ENCODE data around the gene KLHL5.
A peak's percentile ranks its signal among the peaks of the same experiment; 100 is the strongest.

The KLHL5 gene

DNA sequence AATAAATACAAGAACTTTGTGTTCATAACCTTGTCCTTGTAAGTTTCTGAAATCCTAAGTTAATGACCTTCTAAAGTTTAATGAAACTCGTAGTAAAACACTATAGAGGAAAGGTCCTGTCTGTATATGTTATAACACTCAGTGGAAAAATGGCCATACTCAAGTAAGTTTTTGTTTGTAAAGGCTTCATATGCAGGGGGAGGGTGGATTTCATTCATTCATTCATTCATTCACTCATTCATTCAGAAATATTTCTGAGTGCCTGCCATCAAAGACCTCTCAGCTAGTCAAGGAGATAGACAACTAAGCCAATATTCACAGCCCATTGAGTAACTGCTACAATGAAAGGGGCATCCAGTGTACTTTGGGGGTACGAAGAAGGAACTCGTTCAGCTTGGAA is 22.9 kb upstream of the KLHL5 start:
- DNase-seq, result no peak
- Histone ChIP-seq H3K4me3 (ENCODE audit: low read depth, low read length) (no peak overlapping the region), H3K23ac (ENCODE audit: low read length) (no peak overlapping the region), H4K91ac (ENCODE audit: low read depth, low read length) (no peak overlapping the region), H3K4me1 (ENCODE audit: control insufficient read depth in 1 of 2, insufficient read depth in 2 of 2, low read length in 2 of 2) (peaks cover 7 to 16% of the 10 kb centered on the region in 2 experiments), H3K4ac (ENCODE audit: low read depth, low read length) (no peak overlapping the region), H2BK5ac (ENCODE audit: low read depth, low read length, poor library complexity) (no peak overlapping the region), H3K79me1 (ENCODE audit: low read length) (no peaks in the 10 kb centered on the region), H3K27ac (ENCODE audit: low read depth, low read length) (no peak overlapping the region), H3K14ac (ENCODE audit: low read length) (no peak overlapping the region), H3K27me3 (ENCODE audit: insufficient read depth, low read length) (no peaks in the 10 kb centered on the region), H3K4me2 (ENCODE audit: low read length) (no peak overlapping the region), H2AFZ (ENCODE audit: insufficient read depth, low read length, poor library complexity) (no peak overlapping the region), H2AK5ac (ENCODE audit: low read length) (no peak overlapping the region), H3K18ac (ENCODE audit: low read length) (no peak overlapping the region), H2BK120ac (ENCODE audit: insufficient read depth, low read length, poor library complexity) (no peak overlapping the region), H3K36me3 (ENCODE audit: control insufficient read depth in 1 of 2, insufficient read depth in 2 of 2, low read length in 2 of 2) (no peaks in the 10 kb centered on the region), H4K8ac (ENCODE audit: low read depth, low read length) (no peak overlapping the region), H3K9me3 (ENCODE audit: insufficient read depth, low read depth, low read length) (no peaks in the 10 kb centered on the region), H4K12ac (ENCODE audit: low read depth, low read length) (no peak overlapping the region), H2BK12ac (ENCODE audit: low read length) (no peak overlapping the region), H3K9ac (ENCODE audit: low read length) (no peak overlapping the region), H3K79me2 (ENCODE audit: control insufficient read depth, insufficient read depth, low read length, poor library complexity) (no peaks in the 10 kb centered on the region)
- WGBS (ENCODE audit: extremely low coverage, insufficient coverage, insufficient read length), result no CpG with 5 or more reads among the region's 3 CpGs

DNA sequence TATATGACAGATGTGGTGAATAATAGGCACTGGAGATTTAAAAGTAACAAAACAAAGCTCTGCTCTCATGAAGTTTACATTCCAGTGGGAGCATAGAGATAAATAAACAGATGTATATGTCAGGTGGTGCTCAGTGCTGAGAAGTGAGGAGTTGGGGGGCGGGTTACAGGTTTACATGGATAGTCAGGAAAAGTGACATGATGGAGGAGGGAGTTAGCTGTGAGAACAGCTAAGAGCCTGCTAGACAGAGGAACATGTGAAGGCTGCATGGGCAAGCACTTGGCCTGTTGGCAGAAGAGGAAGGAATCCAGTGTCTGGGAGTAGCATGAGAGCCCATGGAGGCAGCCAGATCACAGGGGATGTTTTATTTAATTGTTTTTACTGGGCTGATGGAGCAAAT is 19.7 kb upstream of the KLHL5 start:
- Histone ChIP-seq H4K91ac (ENCODE audit: low read depth, low read length) (no peak overlapping the region), H3K4me2 (ENCODE audit: low read length) (no peak overlapping the region), H3K27ac (ENCODE audit: low read depth, low read length) (no peak overlapping the region), H3K4me3 (ENCODE audit: low read depth, low read length) (no peak overlapping the region), H3K23ac (ENCODE audit: low read length) (no peak overlapping the region), H3K9me3 (ENCODE audit: insufficient read depth, low read depth, low read length) (no peaks in the 10 kb centered on the region), H3K18ac (ENCODE audit: low read length) (no peak overlapping the region), H3K36me3 (ENCODE audit: control insufficient read depth in 1 of 2, insufficient read depth in 2 of 2, low read length in 2 of 2) (no peaks in the 10 kb centered on the region), H3K4me1 (ENCODE audit: control insufficient read depth in 1 of 2, insufficient read depth in 2 of 2, low read length in 2 of 2) (peaks cover 4 to 14% of the 10 kb centered on the region in 2 experiments), H4K12ac (ENCODE audit: low read depth, low read length) (no peak overlapping the region), H3K14ac (ENCODE audit: low read length) (no peak overlapping the region), H2AFZ (ENCODE audit: insufficient read depth, low read length, poor library complexity) (no peak overlapping the region), H2BK5ac (ENCODE audit: low read depth, low read length, poor library complexity) (no peak overlapping the region), H4K8ac (ENCODE audit: low read depth, low read length) (no peak overlapping the region), H3K27me3 (ENCODE audit: insufficient read depth, low read length) (no peaks in the 10 kb centered on the region), H3K79me2 (ENCODE audit: control insufficient read depth, insufficient read depth, low read length, poor library complexity) (peaks cover 3% of the 10 kb centered on the region), H3K9ac (ENCODE audit: low read length) (no peak overlapping the region), H3K79me1 (ENCODE audit: low read length) (peaks cover 6% of the 10 kb centered on the region), H2BK120ac (ENCODE audit: insufficient read depth, low read length, poor library complexity) (no peak overlapping the region), H2AK5ac (ENCODE audit: low read length) (no peak overlapping the region), H3K4ac (ENCODE audit: low read depth, low read length) (no peak overlapping the region), H2BK12ac (ENCODE audit: low read length) (peak overlapping the region; percentile 55)
- DNase-seq, result peak in 1 of 2 donors; percentile 4
- WGBS (ENCODE audit: extremely low coverage, insufficient coverage, insufficient read length), result no CpG with 5 or more reads among the region's 1 CpG

DNA sequence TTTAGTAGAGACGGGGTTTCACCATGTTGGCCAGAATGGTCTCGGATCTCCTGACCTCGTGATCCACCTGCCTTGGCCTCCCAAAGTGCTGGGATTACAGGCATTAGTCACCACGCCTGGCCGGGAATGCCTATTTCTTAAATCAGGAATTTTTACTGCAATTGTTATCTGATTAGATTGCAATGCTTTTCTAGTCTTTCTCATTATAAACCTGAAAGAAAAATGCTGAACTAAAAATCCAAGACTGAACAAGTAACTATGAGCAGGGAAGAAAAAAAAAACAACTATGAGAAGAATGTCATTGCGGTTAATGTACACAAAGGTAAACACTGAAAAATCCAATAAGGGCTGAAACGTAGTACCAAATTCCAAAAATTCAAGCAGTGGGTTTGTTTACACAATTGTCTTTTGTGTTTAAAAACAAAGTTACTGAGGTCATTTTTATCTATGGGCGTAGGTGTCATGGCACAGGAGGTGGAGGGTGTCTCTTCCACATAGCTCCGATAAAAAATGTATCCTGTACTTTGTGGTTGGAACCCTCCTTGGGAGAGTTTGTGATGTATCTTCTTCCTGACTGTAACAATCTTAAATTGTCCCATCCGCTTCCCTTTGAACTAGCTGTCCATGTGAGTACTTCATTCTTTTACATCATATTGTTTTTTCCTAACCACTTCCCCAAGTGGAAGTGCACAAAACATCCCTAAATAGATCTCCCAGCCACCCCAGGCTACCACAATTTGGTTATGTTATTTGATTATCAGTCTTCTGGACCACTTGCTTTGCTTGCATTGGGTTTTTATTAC is 18.8 kb upstream of the KLHL5 start:
- Histone ChIP-seq H3K14ac (ENCODE audit: low read length) (no peak overlapping the region), H4K12ac (ENCODE audit: low read depth, low read length) (no peak overlapping the region), H2BK120ac (ENCODE audit: insufficient read depth, low read length, poor library complexity) (peak overlapping the region; percentile 33), H3K79me2 (ENCODE audit: control insufficient read depth, insufficient read depth, low read length, poor library complexity) (peaks cover 3% of the 10 kb centered on the region), H2BK12ac (ENCODE audit: low read length) (no peak overlapping the region), H3K79me1 (ENCODE audit: low read length) (peaks cover 6% of the 10 kb centered on the region), H3K4me1 (ENCODE audit: control insufficient read depth in 1 of 2, insufficient read depth in 2 of 2, low read length in 2 of 2) (peaks cover 4 to 12% of the 10 kb centered on the region in 2 experiments), H3K27me3 (ENCODE audit: insufficient read depth, low read length) (no peaks in the 10 kb centered on the region), H2AK5ac (ENCODE audit: low read length) (no peak overlapping the region), H3K27ac (ENCODE audit: low read depth, low read length) (no peak overlapping the region), H3K4me2 (ENCODE audit: low read length) (no peak overlapping the region), H3K18ac (ENCODE audit: low read length) (no peak overlapping the region), H3K4ac (ENCODE audit: low read depth, low read length) (no peak overlapping the region), H2AFZ (ENCODE audit: insufficient read depth, low read length, poor library complexity) (no peak overlapping the region), H4K91ac (ENCODE audit: low read depth, low read length) (no peak overlapping the region), H4K8ac (ENCODE audit: low read depth, low read length) (no peak overlapping the region), H3K9me3 (ENCODE audit: insufficient read depth, low read depth, low read length) (no peaks in the 10 kb centered on the region), H3K9ac (ENCODE audit: low read length) (no peak overlapping the region), H3K23ac (ENCODE audit: low read length) (no peak overlapping the region), H2BK5ac (ENCODE audit: low read depth, low read length, poor library complexity) (no peak overlapping the region), H3K4me3 (ENCODE audit: low read depth, low read length) (no peak overlapping the region), H3K36me3 (ENCODE audit: control insufficient read depth in 1 of 2, insufficient read depth in 2 of 2, low read length in 2 of 2) (no peaks in the 10 kb centered on the region)
- peak; percentile 73 to 97 for DNase-seq
- WGBS (ENCODE audit: extremely low coverage, insufficient coverage, insufficient read length), result no CpG with 5 or more reads among the region's 10 CpGs

DNA sequence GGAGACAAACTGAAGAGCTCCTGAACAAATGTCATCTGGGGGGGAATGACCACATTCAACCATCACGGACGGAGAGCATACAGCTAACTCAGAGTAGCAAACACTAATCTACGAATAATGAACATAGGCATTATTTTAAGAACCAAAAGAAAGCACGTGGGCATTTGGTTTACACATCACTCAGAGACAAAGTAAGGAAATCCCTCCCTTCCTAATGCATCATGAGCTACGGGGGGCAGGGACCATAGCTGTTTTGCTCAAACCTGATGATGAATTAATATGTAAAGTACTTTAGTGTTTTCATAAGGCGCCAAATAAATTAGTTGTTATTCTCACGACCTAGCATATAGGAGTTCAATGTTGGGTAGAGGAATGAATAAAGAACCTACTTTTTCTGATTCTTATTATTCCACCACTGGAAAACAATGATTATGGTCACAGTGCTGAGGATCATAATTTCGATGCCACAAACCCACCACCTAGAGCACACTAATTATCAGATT is 18.1 kb upstream of the KLHL5 start:
- WGBS (ENCODE audit: extremely low coverage, insufficient coverage, insufficient read length), result no CpG with 5 or more reads among the region's 8 CpGs
- peak overlapping the region; percentile 71 for H3K4me2 ChIP-seq (ENCODE audit: low read length)

More for the DNA sequence above, 18.1 kb upstream of the KLHL5 start:
- no peak overlapping the region for H2AK5ac ChIP-seq (ENCODE audit: low read length)
- no peak overlapping the region for H2BK5ac ChIP-seq (ENCODE audit: low read depth, low read length, poor library complexity)
- H3K79me2 ChIP-seq (ENCODE audit: control insufficient read depth, insufficient read depth, low read length, poor library complexity), result peaks cover 3% of the 10 kb centered on the region
- no peak overlapping the region for H2BK12ac ChIP-seq (ENCODE audit: low read length)
- no peak overlapping the region for H3K23ac ChIP-seq (ENCODE audit: low read length)
- no peak overlapping the region for H4K91ac ChIP-seq (ENCODE audit: low read depth, low read length)
- H3K4me1 ChIP-seq (ENCODE audit: control insufficient read depth in 1 of 2, insufficient read depth in 2 of 2, low read length in 2 of 2), result peaks cover 4 to 12% of the 10 kb centered on the region in 2 experiments
- H2BK120ac ChIP-seq (ENCODE audit: insufficient read depth, low read length, poor library complexity), result no peak overlapping the region
- H4K12ac ChIP-seq (ENCODE audit: low read depth, low read length), result no peak overlapping the region
- H3K79me1 ChIP-seq (ENCODE audit: low read length), result peaks cover 6% of the 10 kb centered on the region
- no peak overlapping the region for H2AFZ ChIP-seq (ENCODE audit: insufficient read depth, low read length, poor library complexity)
- DNase-seq, result peak; percentile 14 to 50
- no peaks in the 10 kb centered on the region for H3K9me3 ChIP-seq (ENCODE audit: insufficient read depth, low read depth, low read length)
- H3K9ac ChIP-seq (ENCODE audit: low read length), result no peak overlapping the region
- H3K27ac ChIP-seq (ENCODE audit: low read depth, low read length), result peak overlapping the region; percentile 54
- no peak overlapping the region for H3K14ac ChIP-seq (ENCODE audit: low read length)
- H3K4ac ChIP-seq (ENCODE audit: low read depth, low read length), result no peak overlapping the region
- no peaks in the 10 kb centered on the region for H3K27me3 ChIP-seq (ENCODE audit: insufficient read depth, low read length)
- H4K8ac ChIP-seq (ENCODE audit: low read depth, low read length), result peak overlapping the region; percentile 26
- H3K18ac ChIP-seq (ENCODE audit: low read length), result no peak overlapping the region
- no peaks in the 10 kb centered on the region for H3K36me3 ChIP-seq (ENCODE audit: control insufficient read depth in 1 of 2, insufficient read depth in 2 of 2, low read length in 2 of 2)
- H3K4me3 ChIP-seq (ENCODE audit: low read depth, low read length), result peak overlapping the region; percentile 97
